NCI-H1105 (cell line): ENCODE data around the gene FASTK.

Experiments used
- DNase-seq: peaks from one replicate; lab custom pipeline; 2025; lab: John Stamatoyannopoulos, UW

FASTK gene

DNA sequence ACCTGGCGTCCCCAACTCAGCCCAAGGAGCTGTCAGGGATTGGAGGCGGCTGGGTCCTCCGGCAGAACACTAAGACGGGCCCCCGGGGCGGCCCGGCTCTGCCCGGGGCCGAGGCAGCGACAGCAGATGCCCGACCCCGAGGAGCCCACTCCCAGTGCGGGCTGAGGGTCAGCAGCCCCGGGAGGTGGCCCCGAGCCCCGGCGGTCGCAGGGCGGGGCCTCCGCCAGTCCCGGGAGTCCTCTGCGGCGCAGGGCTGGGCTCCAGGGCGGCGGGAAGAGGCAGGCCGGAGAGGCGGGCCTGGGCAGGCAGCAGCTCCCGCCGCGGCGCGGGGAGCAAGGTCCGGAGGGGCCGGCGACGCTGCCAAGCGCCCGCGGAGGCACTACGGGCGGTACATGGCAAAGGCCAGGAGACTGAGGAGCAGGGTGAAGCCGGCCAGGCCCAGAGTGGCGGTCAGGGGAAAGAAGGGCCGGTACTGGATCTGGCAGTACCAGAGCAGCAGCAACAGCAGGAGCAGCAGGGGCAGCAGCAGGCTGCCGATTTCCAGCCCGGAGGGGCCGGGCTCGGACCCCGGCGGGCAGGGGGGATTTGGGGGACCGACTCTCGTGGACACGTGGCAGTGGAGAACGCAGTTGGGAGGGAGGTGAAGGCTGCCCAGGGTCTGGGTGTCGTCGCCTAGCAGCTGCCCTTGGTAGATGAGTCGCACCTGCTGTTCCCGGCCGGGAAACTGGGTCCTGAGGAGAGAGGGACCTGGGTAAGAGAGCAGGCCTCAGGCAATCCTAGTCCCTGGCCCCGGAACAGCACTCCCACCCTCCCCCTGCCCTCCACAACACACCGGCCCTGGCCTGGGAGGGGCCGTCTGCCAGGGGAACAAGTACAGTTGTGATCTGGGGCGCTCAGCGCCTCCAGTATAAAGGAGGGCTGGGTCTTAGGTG, 827 bp upstream of the FASTK start:
- no peak for DNase-seq

DNA sequence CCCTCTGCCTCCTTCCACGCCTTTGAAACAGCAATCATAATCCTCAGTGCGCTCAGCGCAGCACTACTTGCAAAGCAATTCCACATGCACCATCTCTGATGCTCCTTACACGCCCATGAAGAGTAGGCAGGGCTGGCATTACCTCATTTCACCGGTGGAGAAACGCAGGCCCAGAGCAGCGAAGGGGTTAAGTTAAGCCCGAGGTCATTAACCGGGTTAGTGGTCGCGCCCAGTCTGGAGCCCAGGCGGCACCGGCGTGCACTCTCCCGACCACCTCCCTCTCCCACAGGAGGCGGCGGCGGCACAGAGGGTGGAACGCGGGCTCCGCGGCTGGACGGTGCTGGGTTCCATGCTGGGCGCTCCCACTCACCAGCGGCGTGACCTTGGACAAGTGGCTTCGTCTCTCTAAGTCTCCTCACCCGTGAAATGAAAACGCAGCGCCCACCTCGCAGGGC, 515 bp downstream of the FASTK start:
- DNase-seq: no peak

DNA sequence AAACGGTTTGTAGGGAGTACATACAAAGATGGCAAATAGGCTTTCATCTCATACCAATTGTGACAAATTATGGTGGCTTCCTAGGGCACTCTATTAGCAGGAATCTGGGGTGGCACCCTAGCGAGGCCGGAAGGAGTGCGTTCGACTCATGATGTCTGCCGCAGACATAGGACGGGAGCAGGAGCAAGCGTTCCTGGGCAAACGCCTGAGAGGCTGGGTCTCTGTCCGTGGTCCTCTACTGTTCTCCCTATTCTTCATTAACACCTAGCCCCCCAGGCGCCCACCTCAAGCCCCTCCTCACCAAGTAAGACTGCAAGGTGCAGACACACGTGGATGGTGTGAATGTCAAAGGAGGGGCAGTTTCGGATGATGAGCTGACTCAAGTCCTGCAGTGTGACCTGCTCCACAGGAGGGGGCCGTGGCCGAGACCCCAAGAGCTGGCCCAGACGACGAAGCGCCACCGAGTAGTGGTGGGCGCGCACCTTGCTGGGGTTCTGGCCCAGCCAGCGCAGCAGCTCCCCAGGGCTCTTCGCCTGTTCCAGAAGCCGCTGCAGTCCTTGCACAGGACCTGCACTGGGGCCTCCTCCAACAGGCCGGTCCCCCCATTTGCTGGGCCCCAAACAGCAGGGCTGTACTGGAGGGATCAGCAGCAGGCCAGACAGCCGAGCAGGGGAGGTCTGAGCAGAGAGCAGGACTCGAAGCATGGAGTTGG, 1.3 kb downstream of the FASTK start:
- no peak for DNase-seq

DNA sequence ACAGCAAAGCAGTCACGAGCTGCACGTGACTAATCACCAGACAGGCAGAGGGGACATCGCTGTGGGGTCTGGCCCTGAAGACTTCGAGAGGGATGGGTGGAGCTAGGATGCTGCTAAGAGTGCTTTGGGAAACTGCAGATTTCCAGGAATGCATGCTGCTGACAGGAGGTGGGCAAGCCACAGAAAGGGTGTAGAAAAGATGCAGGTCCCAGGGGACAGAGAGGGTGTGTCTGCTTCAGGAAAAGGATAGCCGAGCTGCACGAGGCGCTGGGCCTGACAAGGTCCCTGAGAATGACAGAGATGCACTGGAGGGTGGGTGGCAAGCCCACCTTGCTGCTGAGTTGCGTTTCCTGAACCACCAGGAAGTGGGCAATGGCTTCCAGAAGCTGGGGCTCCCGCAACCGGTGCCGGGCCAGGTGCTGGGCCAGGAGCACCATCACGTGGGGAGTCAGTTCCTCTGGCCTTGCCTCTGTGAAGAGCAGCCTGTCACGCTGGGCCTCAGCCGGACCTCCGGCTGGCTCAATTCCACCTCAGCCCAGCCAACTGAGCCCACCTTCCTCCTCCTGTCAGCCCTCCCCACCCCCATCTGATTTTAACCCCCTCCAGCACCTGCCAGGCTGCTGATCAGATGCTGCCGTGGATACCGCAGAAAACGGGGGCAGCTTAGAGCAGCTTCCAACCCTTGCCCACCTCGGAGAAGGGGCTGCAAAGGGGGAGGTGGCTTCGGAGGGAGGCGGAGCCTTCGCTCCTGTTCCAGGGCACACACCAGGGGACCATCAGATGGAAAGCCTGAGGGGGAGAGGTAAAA, 2.2 kb downstream of the FASTK start:
- DNase-seq: no peak

DNA sequence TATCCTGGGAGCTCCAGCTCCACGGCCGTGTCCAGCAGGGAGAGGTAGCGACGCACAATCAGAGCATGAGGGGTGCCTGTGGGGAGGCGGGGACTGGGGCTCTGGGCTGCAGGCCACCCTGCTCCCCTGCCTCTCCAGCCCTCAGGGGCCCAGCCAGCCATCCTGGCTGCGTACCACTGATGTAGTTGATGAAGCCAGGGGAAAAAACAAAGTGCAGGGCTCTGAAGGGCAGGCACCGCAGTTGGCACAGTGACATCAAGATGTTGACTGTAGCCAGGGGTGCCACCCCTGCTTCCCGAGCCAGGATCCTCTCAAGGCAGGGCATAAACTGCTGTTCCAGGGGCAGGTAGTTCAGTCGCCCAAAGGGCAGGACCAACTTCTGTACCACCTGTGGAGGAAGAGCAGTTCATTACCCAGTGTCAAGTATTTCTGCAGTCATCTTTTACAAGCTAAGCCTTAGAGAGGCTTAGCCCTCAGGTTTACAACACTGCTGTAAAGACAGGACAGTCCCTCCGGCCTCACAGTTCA, 2.8 kb downstream of the FASTK start:
- no peak for DNase-seq

DNA sequence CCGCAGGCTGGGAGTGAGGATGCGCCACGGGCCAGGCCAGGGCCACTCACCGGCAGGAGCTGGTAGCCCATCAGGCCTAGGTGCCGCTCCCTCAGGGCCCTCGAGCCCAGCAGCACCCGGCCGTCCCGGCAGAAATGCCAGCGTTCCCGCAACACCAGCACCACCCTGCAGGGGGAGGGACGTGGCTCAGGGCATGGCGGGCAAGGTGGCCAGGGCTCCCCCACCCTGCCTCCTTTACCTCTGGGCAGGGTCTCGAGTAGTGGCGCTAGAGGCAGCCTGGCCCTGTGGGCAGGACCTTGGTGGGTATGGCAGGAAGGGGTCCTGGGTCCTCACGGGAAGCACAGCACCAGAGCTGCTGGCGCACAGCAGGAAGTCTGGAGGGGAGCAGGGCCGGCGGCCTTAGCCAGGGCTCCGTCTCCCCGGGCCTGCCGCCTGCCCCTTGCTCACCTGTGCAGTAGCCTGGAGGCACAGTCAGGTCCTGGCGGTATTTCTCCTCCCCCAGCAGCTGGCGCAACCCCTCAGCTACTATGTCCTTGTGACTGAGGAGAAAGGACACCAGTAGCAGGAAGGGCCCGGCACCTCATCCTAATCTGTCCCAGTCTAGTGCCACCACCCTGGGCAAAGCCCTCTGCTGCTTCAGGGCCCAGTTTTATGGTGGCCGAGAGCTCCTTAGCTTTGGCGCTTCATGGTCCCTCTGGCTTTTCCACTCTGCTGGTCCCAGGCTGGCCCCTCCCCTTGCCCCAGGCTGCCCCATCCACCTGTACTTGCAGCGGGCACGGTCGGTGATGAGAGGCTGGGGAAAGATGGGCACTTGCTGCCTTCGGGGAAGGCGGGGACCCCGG, 3.5 kb downstream of the FASTK start:
- no peak for DNase-seq

DNA sequence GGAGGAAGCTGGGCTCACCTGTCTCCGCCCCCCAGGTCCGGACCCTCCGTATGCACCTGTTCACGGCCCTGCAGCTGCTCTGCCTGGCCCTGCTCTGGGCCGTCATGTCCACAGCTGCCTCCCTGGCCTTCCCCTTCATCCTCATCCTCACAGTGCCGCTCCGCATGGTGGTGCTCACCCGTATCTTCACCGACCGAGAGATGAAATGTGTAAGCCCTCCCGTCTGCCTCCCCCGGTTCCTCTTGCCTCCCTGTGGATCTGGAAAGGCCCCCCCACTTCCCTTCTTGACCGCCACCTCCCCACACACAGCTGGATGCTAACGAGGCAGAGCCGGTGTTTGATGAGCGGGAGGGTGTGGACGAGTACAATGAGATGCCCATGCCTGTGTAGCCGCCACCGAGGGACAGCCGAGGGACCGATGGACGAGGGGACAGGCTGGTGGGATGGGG, 4.6 kb downstream of the FASTK start:
- no peak for DNase-seq

DNA sequence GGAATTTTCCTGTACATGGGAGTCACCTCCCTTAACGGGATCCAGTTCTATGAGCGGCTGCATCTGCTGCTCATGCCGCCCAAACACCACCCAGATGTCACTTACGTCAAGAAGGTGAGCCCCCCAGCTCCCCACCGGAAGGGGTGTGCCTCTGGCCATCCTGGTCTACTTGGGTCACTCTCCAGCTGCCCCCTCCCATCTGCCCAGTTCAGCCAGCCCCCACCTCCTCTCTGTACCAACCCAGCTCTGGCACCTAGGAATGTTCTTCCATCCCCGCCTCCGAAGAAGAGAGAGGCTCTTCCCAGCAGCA, 5.0 kb downstream of the FASTK start:
- no peak for DNase-seq

DNA sequence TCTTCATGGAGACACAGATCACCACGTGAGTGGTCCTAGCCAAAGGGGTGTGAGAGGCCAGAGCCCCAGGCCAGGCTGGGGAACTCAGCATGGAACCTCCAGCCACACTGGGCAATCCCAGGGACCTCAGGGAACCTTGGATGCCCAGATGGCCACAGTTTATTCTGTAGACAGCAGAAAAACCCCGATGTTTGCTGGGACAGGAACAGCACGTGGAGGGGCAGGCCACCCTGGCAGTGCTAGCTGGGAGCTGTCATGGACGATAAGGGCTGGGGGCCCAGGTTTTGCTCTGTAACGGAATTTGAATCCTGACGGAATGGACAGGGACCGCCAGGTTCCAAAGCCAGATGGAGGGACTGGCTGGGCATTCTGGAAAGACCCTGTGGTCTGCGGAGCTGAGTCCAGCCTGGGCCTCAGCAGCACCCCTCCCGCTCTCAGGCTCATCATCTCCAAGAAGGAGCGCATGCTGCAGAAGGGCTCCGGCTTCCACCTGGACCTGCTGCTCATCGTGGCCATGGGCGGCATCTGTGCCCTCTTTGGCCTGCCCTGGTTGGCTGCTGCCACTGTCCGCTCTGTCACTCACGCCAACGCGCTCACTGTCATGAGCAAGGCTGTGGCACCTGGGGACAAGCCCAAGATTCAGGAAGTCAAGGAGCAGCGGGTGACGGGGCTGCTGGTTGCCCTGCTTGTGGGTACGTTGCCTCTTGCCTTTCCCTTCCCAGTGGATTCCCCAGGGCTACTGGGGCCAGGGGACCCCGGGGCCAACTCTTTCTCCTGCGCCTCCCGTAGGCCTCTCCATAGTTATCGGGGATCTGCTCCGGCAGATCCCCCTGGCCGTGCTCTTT, 5.6 kb downstream of the FASTK start:
- no peak for DNase-seq

DNA sequence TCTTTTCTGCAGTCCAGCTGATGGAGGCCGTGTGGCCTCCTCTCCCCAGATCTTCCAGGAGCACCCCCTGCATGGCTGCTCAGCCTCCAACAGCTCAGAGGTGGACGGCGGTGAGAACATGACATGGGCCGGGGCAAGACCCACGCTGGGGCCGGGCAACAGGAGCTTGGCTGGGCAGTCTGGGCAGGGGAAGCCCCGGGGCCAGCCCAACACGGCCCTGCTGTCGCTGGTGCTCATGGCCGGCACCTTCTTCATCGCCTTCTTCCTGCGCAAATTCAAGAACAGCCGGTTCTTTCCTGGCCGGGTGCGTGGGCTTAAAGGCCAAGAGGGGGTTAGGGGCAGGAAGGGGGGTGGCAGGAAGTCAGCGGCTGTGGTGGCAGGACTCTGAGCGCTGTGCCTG, 6.6 kb downstream of the FASTK start:
- DNase-seq: no peak

DNA sequence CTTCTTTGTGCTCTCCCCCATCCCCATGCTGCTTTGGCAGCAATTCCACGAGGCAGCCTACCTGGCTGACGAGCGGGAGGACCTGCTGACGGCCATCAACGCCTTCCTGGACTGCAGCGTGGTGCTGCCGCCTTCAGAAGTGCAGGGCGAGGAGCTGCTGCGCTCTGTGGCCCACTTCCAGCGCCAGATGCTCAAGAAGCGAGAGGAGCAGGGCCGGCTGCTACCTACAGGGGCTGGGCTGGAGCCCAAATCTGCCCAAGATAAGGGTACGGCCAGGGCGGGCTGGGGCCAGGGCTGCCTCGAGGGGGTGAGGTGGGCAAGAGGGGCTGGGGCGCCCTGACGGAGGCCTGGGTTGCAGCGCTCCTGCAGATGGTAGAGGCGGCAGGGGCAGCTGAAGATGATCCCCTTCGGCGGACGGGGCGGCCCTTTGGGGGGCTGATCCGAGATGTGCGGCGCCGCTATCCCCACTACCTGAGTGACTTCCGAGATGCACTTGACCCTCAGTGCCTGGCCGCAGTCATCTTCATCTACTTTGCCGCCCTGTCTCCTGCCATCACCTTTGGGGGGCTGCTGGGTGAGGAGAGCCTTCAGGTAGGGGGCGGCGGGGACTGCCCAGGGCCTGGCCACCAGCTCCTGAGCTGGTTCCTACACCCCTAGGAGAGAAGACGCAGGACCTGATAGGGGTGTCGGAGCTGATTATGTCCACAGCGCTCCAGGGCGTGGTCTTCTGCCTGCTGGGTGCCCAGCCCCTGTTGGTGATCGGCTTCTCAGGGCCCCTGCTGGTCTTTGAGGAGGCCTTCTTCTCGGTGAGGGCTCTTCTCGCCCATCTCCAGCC, 9.4 kb downstream of the FASTK start:
- DNase-seq: no peak

DNA sequence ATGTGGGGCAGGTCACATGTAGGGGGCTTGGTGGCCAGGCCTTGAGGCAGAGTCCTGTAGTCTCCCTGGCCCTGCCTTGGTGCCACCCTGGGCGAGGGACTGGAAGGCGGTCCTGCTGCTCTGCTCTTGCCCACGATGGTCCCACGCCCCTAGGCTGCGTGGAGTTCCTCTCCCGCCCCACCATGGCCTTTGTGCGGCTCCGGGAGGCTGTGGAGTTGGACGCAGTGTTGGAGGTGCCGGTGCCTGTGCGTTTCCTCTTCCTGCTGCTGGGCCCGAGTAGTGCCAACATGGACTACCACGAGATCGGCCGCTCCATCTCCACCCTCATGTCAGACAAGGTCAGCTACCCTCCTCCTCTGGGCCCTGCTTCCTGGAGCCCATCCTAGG, 10.0 kb downstream of the FASTK start:
- no peak for DNase-seq

DNA sequence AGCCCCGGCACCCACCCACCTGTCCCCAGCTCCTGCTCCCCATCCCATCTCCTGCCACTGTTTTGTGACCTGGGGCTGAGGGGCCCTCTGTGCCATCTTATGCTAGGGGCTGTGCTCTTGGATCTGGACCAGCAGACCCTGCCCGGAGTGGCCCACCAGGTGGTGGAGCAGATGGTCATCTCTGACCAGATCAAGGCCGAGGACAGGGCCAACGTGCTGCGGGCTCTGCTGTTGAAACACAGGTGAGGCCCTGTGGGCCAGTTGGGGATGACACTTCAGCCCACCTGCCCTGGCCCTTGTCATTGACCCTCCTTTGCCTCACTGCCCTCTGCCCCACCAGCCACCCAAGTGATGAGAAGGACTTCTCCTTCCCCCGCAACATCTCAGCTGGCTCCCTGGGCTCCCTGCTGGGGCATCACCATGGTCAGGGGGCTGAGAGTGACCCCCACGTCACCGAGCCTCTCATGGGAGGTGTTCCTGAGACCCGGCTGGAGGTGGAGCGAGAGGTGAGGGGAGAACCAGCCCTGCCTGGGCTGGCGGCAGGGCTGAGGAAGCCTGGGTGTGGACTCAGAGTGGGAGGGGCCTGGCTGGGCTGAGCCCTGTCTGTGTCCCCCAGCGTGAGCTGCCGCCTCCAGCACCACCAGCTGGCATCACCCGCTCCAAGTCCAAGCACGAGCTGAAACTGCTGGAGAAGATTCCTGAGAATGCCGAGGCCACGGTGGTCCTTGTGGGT, 10.6 kb downstream of the FASTK start:
- DNase-seq: no peak

DNA sequence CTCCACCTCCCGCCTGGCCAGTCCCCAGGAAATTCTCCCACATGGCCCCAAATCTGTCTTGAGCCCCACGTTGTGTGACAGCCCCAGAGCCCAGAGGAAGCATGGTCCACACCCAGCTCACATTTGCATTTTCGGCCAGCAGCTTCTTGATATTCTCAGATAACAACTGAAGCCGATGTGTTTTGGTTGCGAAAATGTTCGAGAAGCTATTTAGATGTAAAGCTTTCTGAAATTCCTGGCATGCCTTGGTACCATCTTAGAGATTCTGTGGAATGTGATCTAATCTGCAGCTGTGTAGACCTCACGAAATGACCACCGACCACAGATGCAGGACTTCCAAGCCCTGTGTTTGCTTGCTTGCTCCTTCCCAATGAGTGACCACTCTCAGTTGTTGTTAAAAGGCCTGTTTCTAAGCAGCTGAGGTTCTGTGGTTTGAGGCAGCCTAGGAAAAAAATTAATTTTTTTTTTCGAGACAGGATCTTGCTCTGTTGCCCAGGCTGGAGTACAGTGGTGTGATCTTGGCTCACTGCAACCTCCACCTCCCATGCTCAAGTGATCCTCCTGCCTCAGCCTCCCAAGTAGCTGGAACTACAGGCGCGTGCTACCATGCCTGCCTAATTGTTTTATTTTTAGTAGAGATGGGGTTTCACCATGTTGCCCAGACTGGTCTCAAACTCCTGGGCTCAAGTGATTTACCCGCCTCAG, 12.4 kb downstream of the FASTK start:
- DNase-seq: no peak

DNA sequence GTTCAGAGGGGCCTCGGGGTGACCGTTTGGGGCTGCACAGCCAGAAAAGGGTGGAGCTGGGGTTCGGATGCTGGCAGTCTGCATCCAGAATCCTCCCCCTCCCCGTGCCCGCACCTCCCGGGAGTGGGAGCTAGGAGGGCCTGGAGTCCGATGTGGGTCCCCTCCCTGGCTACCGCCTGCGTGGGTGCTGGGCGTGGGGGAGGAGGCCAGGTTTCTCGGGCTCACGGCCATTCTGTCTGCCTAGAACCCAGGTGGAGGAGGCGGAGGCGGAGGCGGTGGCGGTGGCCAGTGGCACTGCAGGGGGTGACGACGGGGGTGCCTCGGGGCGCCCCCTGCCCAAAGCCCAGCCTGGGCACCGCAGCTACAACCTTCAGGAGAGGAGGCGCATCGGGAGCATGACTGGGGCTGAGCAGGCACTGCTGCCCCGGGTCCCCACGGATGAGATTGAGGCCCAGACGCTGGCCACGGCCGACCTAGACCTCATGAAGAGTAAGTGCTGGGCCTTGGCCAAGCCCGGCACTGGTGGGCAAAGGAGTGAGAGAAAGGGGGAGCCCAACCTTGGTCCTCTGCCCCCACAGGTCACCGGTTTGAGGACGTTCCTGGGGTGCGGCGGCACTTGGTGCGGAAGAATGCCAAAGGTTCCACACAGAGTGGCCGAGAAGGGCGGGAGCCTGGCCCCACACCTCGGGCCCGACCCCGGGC, 14.2 kb downstream of the FASTK start:
- DNase-seq: no peak

DNA sequence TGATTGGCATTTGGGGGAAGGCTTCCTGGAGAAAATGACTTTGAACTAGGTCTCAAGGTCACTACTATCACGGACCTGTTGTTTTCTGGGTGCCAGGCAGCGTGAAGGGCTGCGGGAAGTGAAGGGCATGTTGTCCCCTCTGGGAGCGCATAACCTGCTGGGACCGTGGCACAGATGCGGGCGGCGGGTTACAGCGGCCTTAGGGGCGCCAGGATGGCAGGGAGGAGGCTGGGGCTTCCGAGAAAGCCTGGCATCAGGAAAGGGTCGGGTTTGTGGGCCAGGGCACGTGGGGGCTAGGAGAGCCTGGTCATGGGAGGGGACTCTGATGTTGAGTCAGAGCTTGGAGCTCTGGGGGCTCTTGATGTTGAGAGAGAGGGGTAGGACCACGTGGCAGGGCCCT, 15.1 kb downstream of the FASTK start:
- DNase-seq: no peak

DNA sequence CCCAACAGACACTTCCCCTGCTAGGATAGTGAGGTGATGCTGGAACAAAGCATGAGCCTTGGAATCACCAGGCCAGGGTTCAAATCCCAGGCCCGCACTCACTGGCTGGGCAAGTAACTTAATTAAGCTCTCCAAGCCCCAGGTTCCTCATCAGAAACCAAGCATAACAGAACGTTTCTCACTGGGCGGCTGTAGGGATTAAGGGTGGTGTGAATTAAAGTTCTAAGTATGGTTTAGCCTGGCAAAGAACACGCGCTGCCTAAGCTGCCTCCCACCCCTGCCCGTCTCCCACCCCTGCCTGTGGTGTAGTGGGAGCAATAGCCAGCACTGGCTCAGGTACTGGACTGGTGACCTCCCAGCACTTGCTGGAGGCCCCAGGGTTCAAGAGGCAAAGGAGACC, 15.6 kb downstream of the FASTK start:
- DNase-seq: no peak

DNA sequence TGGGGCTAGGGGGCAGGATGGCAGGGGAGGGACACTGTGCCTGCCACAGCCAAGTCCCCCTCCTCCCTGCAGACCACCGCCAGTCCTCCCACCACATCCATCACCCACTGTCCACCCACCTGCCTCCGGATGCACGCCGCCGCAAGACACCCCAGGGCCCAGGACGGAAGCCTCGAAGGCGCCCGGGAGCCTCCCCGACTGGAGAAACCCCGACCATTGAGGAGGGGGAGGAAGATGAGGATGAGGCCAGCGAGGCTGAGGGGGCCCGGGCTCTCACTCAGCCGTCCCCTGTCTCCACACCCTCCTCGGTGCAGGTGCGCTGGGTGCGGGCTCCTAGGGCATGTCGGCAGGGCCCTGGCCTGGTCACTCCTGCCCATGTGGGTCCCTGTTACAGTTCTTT, 16.2 kb downstream of the FASTK start:
- no peak for DNase-seq
